PC-3 (cell line): ENCODE results near the gene MED8. TPM values are rescaled to one million over a fixed set of nuclear protein-coding genes. Genes with fewer than 3 reads are reported as not detected.

ENCODE experiments used
- ATAC-seq: fragments of 200-7000 bp; cut with Tn5 transposase; 2 replicates; pipeline ENCODE4 v1.9.1; 2020; ENCODE audit warnings: mild to moderate bottlenecking, moderate library complexity
- BruUV-seq: library from RNA; stranded (reverse); fragments of 400-500 nt; replicated peaks from 2 replicates; lab custom pipeline; 2021; lab: Mats Ljungman, UMichigan
- CTCF ChIA-PET: fragments of 300-600 bp; sonication (Branson Sonifier 250); formaldehyde crosslinking; loops from one replicate; lab custom pipeline; 2022; ENCODE audit warnings: antibody characterized with exemption; lab: Charles Lee
- POLR2A ChIA-PET: fragments of 300-600 bp; sonication (Branson Sonifier 250); formaldehyde crosslinking; loops from one replicate; lab custom pipeline; 2022; ENCODE audit warnings: antibody characterized with exemption; ENCODE audit not compliant: unreplicated experiment; lab: Charles Lee
- DNase-seq: peaks from one replicate; pipeline ENCODE4 v3.0.0-alpha.2; 2015
- H2AFZ ChIP-seq: fragments of 300-600 bp; sonication (generic); 2 replicates; pipeline ENCODE4 v1.6.0; 2016; ENCODE audit warnings: antibody characterized with exemption, low read length
- H3F3A ChIP-seq: fragments of 300-600 bp; sonication (generic); one replicate; pipeline ENCODE4 v1.6.0; 2017; ENCODE audit warnings: antibody characterized with exemption, low read length, control low read depth, mild to moderate bottlenecking; ENCODE audit not compliant: unreplicated experiment
- H3K27ac ChIP-seq: fragments of 300-600 bp; sonication (generic); 2 replicates; pipeline ENCODE4 v1.5.1; 2016; ENCODE audit warnings: mild to moderate bottlenecking, low read length
- H3K27me3 ChIP-seq: fragments of 300-600 bp; sonication (generic); 2 replicates; pipeline ENCODE4 v1.6.1; 2016; ENCODE audit warnings: low read length, mixed read lengths
- H3K36me3 ChIP-seq: fragments of 300-600 bp; sonication (generic); 2 replicates; pipeline ENCODE4 v1.6.1; 2016; ENCODE audit warnings: low read depth, mixed run types, low read length, mixed read lengths
- H3K4me1 ChIP-seq: fragments of 300-600 bp; sonication (generic); 2 replicates; pipeline ENCODE4 v1.5.1; 2016; ENCODE audit warnings: low read length; ENCODE audit not compliant: insufficient read depth
- H3K4me2 ChIP-seq: fragments of 300-600 bp; sonication (generic); 2 replicates; pipeline ENCODE4 v1.6.0; 2016; ENCODE audit warnings: low read length
- H3K4me3 ChIP-seq: fragments of 300-600 bp; sonication (generic); 2 replicates; pipeline ENCODE4 v1.5.1; 2016; ENCODE audit warnings: mild to moderate bottlenecking, low read length, mixed read lengths
- H3K79me2 ChIP-seq: fragments of 300-600 bp; sonication (generic); 2 replicates; pipeline ENCODE4 v1.6.1; 2017; ENCODE audit warnings: low read length, mixed read lengths
- H3K9ac ChIP-seq: fragments of 300-600 bp; sonication (generic); 2 replicates; pipeline ENCODE4 v1.6.0; 2016; ENCODE audit warnings: mild to moderate bottlenecking, low read length
- H3K9me2 ChIP-seq: fragments of 300-600 bp; sonication (generic); replicated peaks from 2 replicates; pipeline ENCODE4 v1.6.1; 2016; ENCODE audit warnings: mixed run types, low read length, mixed read lengths
- H3K9me3 ChIP-seq: fragments of 300-600 bp; sonication (generic); 2 replicates; pipeline ENCODE4 v1.6.1; 2016; ENCODE audit warnings: low read length, mixed read lengths
- H4K20me1 ChIP-seq: fragments of 300-600 bp; sonication (generic); 2 replicates; pipeline ENCODE4 v1.6.1; 2016; ENCODE audit warnings: low read length, mixed read lengths
- CTCF ChIP-seq: fragments of 300-600 bp; sonication (generic); conservative IDR thresholded peaks from 2 replicates; pipeline ENCODE4 v1.5.1; 2017; ENCODE audit warnings: antibody characterized with exemption, low read depth, mild to moderate bottlenecking, low read length
- EZH2 ChIP-seq: fragments of 300-600 bp; sonication (generic); IDR thresholded peaks from one replicate; pipeline ENCODE4 v1.6.1; 2017; ENCODE audit warnings: antibody characterized with exemption, mild to moderate bottlenecking, low read length; ENCODE audit not compliant: unreplicated experiment
- EZH2phosphoT487 ChIP-seq: fragments of 300-600 bp; sonication (generic); IDR thresholded peaks from 2 replicates; pipeline ENCODE4 v1.6.1; 2018; ENCODE audit warnings: mild to moderate bottlenecking, antibody characterized with exemption, low read length, borderline replicate concordance
- intact Hi-C: fragments of 100-400 bp; cut with micrococcal nuclease; formaldehyde crosslinking; loops from 2 replicates; pipeline ENCODE4 v1.9.0; 2023
- total RNA-seq: library from RNA; depleted of rRNA; stranded (reverse); fragments of >200 nt; gene quantifications from 2 replicates; pipeline ENCODE4 v1.2.3, GENCODE V29; 2014

MED8 gene
- total RNA-seq, 1 experiment from 2014 or later = 41.8 TPM

GRCh38 chr1:43422995-43423671, 33.5 kb upstream of the MED8 start:
- no peak for ATAC-seq
- Histone ChIP-seq H3K36me3 (peaks cover 59% of the 10 kb centered on the region), H3K9me2 (no peaks in the 10 kb centered on the region), H4K20me1 (no peaks in the 10 kb centered on the region), H3K27ac (peak overlapping the region; percentile 73), H3F3A (no peaks in the 10 kb centered on the region), H3K27me3 (no peaks in the 10 kb centered on the region), H3K9me3 (no peaks in the 10 kb centered on the region), H3K4me2 (no peak overlapping the region), H3K9ac (no peak overlapping the region), H2AFZ (no peak overlapping the region), H3K79me2 (no peaks in the 10 kb centered on the region), H3K4me1 (peaks cover 15% of the 10 kb centered on the region; the same call in 1 of the 2 replicates), H3K4me3 (no peak overlapping the region)
- no peak for DNase-seq
- CTCF ChIA-PET = no interaction called here
- intact Hi-C loops = no loop called here
- POLR2A ChIA-PET = no interaction called here
- BruUV-seq = no TSS peak
- no peak for TF ChIP-seq CTCF
- no peak for TF ChIP-seq EZH2
- TF ChIP-seq EZH2phosphoT487 = no peak

- Histone ChIP-seq H3K36me3 (peaks cover 52% of the 10 kb centered on the region), H3F3A (no peaks in the 10 kb centered on the region), H3K9me3 (no peaks in the 10 kb centered on the region), H3K4me3 (no peak overlapping the region), H3K9me2 (no peaks in the 10 kb centered on the region), H3K79me2 (no peaks in the 10 kb centered on the region), H3K9ac (no peak overlapping the region), H3K4me1 (peaks cover 15% of the 10 kb centered on the region; the same call in 1 of the 2 replicates), H4K20me1 (no peaks in the 10 kb centered on the region), H3K27me3 (no peaks in the 10 kb centered on the region), H2AFZ (no peak overlapping the region), H3K4me2 (no peak overlapping the region), H3K27ac (no peak overlapping the region)
- no peak for TF ChIP-seq EZH2phosphoT487
- no peak for TF ChIP-seq EZH2
- TF ChIP-seq CTCF = no peak
- ChIA-PET POLR2A (no interaction called here), CTCF (no interaction called here)
- intact Hi-C loops = no loop called here
- no peak for DNase-seq
- 0 out of 2 replicates have a peak, but pooled peaks have one; percentile 13 for ATAC-seq
- BruUV-seq = no TSS peak
These were observed 32.6 kb upstream of the MED8 start for GRCh38 chr1:43421976-43422750.
